BLaER1 treated with 17β-estradiol and CSF1 and Interleukin-3, amounts not matched to agents 10 nM and 100 nM (cell line): ENCODE results near the gene ULBP1.
"Not testable (repeated sequence)": the region's sequence is repeated elsewhere in the genome, so short reads cannot be mapped to it uniquely, and the experiment has no call there.

Source experiments
- H3K27ac ChIP-seq, 11 experiments: shearing (Covaris generic); formaldehyde crosslinking; 2 replicates each; pipeline ENCODE4 v1.8.1; 2022
- H3K27me3 ChIP-seq, 11 experiments: shearing (Covaris generic); formaldehyde crosslinking; 2 replicates each; pipeline ENCODE4 v1.8.1; 2022
- H3K36me3 ChIP-seq, 11 experiments: shearing (Covaris generic); formaldehyde crosslinking; 2 replicates each; pipeline ENCODE4 v1.8.1; 2022
- H3K4me1 ChIP-seq, 10 experiments: shearing (Covaris generic); formaldehyde crosslinking; 2 replicates each; pipeline ENCODE4 v1.8.1; 2022
- H3K4me2 ChIP-seq, 11 experiments: shearing (Covaris generic); formaldehyde crosslinking; 2 replicates each; pipeline ENCODE4 v1.8.1; 2022
- H3K4me3 ChIP-seq, 10 experiments: shearing (Covaris generic); formaldehyde crosslinking; 2 replicates each; pipeline ENCODE4 v1.8.1; 2022
- H3K9ac ChIP-seq, 11 experiments: shearing (Covaris generic); formaldehyde crosslinking; 2 replicates each; pipeline ENCODE4 v1.8.1; 2022
- H3K9me3 ChIP-seq, 11 experiments: shearing (Covaris generic); formaldehyde crosslinking; replicated peaks in 1 of 11; 2 replicates each; pipeline ENCODE4 v1.8.1; 2022
- H4K20me1 ChIP-seq, 11 experiments: shearing (Covaris generic); formaldehyde crosslinking; 2 replicates each; pipeline ENCODE4 v1.8.1; 2022
- Cebpa-rat ChIP-seq, 11 experiments: shearing (Covaris generic); IDR thresholded peaks; 2 replicates each; pipeline ENCODE4 v1.8.1; 2022

ULBP1 gene

DNA sequence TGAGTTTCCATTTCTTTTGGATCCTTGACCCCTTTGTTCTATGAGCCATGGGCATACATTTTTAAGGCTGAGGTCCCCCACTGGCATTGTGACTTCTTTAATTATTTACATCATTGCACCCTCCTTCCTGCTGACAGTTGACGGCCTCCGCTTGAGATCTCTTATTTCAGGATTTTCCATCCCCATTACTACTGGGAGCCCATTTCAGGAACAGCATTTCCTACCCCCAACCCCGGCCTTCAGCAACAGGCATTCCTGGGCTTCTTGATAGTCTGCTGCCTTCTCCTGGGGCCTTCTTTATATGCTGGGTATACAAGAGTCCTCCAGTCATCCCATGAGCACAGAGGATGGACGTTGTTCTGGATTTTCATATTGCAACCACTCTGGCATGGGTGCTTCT is 3.8 kb downstream of the ULBP1 start:
- Histone ChIP-seq H3K36me3 (no peaks in the 10 kb centered on the region), H3K4me2 (no peak overlapping the region), H3K4me3 (no peak overlapping the region), H3K27ac (no peak overlapping the region), H3K9ac (no peak overlapping the region), H3K4me1 (peaks cover 19 to 29% (median 25%) of the 10 kb centered on the region in 10 experiments), H4K20me1 (peaks cover 0 to 35% (median 19%) of the 10 kb centered on the region in 11 experiments; a peak in 18 of 22 replicates), H3K9me3 (peaks cover 0 to 9% (median 0%) of the 10 kb centered on the region in 11 experiments; a peak in 6 of 22 replicates), H3K27me3 (peaks cover 49 to 86% (median 81%) of the 10 kb centered on the region in 11 experiments)
- no peak for TF ChIP-seq Cebpa-rat (IDR thresholded peaks at IDR 0.05)

DNA sequence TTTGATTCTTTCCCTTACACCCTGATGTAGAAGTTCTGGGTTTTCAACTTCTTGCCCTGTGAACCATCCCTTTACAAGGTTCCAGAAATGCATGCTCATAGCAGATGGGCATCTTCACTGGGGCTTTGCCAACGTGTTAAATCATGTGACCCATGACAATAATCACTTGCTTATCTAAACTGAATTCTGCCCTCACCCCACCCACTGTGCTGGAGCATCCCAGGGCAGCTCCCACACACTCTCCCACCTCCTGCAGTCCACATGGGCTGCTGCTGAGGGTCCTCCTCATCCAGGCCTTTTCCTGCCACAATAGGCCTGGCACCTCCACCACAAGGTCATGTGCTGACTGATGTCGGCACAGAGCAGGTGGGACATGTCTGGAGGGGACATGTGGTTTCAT is 4.3 kb downstream of the ULBP1 start:
- H3K27me3 ChIP-seq = peaks cover 45 to 82% (median 77%) of the 10 kb centered on the region in 11 experiments
- not testable (repeated sequence) for H3K4me2 ChIP-seq, H3K9ac ChIP-seq, H3K4me3 ChIP-seq, H3K9me3 ChIP-seq, H3K27ac ChIP-seq, H3K36me3 ChIP-seq
- peaks cover 15 to 25% (median 22%) of the 10 kb centered on the region in 10 experiments for H3K4me1 ChIP-seq
- peaks cover 0 to 35% (median 19%) of the 10 kb centered on the region in 11 experiments; a peak in 18 of 22 replicates for H4K20me1 ChIP-seq

- H3K4me2 ChIP-seq, H3K4me3 ChIP-seq, H3K27ac ChIP-seq, H3K36me3 ChIP-seq, H3K9me3 ChIP-seq, H3K9ac ChIP-seq: not testable (repeated sequence)
- Histone ChIP-seq H3K27me3 (peaks cover 42 to 73% (median 68%) of the 10 kb centered on the region in 11 experiments), H4K20me1 (peaks cover 0 to 34% (median 19%) of the 10 kb centered on the region in 11 experiments; a peak in 18 of 22 replicates), H3K4me1 (peaks cover 13 to 18% (median 17%) of the 10 kb centered on the region in 10 experiments)
Observed at GRCh38 chr6:149968909-149969308, 5.2 kb downstream of the ULBP1 start.

DNA sequence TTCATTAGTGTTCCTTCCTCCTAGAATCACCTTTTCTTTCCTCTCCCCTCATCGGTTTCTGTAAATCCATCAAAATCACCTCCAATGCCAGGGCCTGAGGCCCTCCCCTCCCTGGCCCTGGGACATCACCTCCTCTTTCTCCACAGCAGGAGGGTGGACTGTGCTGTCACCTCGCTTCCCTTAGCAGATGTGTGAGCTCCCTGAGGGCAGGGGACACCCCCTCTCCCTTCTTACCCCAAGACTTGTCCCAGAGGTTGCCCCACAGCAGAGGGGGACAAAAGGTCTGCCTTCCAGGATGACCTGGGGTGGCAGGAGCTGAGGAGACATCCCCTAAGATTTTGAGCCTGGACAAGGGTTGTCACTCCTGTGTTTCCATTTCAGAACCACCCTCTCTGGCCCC is 5.9 kb downstream of the ULBP1 start:
- no peak overlapping the region for H3K27ac ChIP-seq
- H3K9me3 ChIP-seq = peaks cover 0 to 5% (median 0%) of the 10 kb centered on the region in 11 experiments; a peak in 6 of 22 replicates
- no peak for TF ChIP-seq Cebpa-rat (IDR thresholded peaks at IDR 0.05)
- peaks cover 6 to 11% (median 10%) of the 10 kb centered on the region in 10 experiments for H3K4me1 ChIP-seq
- H3K4me2 ChIP-seq = no peak overlapping the region
- no peak overlapping the region for H3K9ac ChIP-seq
- peaks cover 0 to 27% (median 12%) of the 10 kb centered on the region in 11 experiments; a peak in 18 of 22 replicates for H4K20me1 ChIP-seq
- H3K27me3 ChIP-seq = peaks cover 35 to 66% (median 61%) of the 10 kb centered on the region in 11 experiments
- H3K36me3 ChIP-seq = no peaks in the 10 kb centered on the region
- H3K4me3 ChIP-seq = no peak overlapping the region

DNA sequence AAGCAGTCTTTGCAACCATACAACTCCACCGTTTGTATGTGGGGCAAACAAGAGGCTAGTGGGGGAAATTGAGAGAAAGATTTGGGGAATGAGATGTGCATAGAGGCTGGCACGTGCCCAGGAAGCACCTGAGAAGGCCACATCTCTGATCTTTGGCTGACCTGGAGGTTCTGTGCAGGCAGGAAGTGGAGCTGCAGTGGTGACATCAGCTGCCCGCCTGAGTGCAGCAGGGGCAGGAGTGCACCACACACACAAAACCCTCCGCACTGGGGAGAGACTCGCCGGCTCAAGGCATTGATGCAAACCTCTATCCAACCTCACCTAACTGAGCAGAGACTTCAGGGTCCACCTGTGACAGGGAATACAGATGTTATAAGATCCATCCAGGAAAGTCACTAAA is 10.7 kb downstream of the ULBP1 start:
- not testable (repeated sequence) for H3K4me3 ChIP-seq, H3K27ac ChIP-seq, H4K20me1 ChIP-seq, H3K9ac ChIP-seq, H3K4me1 ChIP-seq, H3K4me2 ChIP-seq, H3K36me3 ChIP-seq, H3K9me3 ChIP-seq
- peaks cover 5 to 49% (median 26%) of the 10 kb centered on the region in 11 experiments; a peak in 20 of 22 replicates for H3K27me3 ChIP-seq

DNA sequence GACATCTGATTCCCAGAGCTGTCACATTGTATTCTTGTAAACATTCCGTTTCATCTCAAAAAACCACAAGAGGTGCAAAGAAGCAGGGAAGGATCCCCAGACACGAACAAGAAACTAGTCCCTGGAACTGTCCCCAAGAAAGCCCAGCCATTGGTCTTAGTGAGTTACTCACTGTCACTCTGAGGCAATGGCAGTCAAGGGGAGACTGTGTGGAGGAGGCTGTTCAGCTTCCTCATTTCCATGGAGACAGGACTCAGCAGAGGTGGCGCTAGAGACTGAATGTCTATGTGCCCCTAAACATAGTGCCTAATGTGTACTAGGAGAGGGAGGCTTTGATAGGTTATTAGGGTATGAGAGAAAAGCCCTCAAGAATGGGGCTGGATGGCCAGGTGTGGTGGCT is 11.1 kb downstream of the ULBP1 start:
- no peaks in the 10 kb centered on the region for H3K4me1 ChIP-seq
- TF ChIP-seq Cebpa-rat (IDR thresholded peaks at IDR 0.05) = no peak
- no peak overlapping the region for H3K4me2 ChIP-seq
- H3K36me3 ChIP-seq = no peaks in the 10 kb centered on the region
- H3K9me3 ChIP-seq = no peaks in the 10 kb centered on the region
- H3K27me3 ChIP-seq = peaks cover 3 to 45% (median 23%) of the 10 kb centered on the region in 11 experiments; a peak in 17 of 22 replicates
- no peaks in the 10 kb centered on the region; a peak in 1 of 22 replicates for H4K20me1 ChIP-seq
- no peak overlapping the region for H3K27ac ChIP-seq
- H3K4me3 ChIP-seq = no peak overlapping the region
- H3K9ac ChIP-seq = no peak overlapping the region

DNA sequence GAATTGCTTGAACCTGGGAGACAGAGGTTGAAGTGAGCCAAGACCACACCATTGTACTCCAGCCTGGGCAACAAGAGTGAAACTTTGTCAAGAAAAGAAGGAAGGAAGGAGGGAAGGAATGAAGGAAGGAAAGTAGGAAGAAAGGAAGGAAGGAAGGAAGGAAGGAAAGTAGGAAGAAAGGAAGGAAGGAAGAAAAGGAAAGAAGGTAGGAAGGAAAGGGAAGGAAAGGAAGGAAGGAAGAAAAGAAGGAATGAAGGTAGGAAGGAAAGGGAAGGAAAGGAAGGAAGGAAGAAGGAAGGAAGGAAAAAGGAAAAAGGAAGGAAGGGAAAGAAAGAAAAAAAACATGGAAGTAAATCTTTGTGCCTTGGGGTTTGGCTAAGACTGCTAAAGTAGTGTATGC is 11.7 kb downstream of the ULBP1 start:
- Histone ChIP-seq H3K9me3 (no peaks in the 10 kb centered on the region), H3K9ac (no peak overlapping the region), H3K27me3 (peaks cover 0 to 39% (median 18%) of the 10 kb centered on the region in 11 experiments; a peak in 13 of 22 replicates), H4K20me1 (no peaks in the 10 kb centered on the region; a peak in 1 of 22 replicates), H3K27ac (no peak overlapping the region), H3K36me3 (no peaks in the 10 kb centered on the region), H3K4me2 (no peak overlapping the region), H3K4me1 (no peaks in the 10 kb centered on the region), H3K4me3 (no peak overlapping the region)
- no peak for TF ChIP-seq Cebpa-rat (IDR thresholded peaks at IDR 0.05)

GRCh38 chr6:149977221-149977620 is 13.5 kb downstream of the ULBP1 start:
- Histone ChIP-seq H3K4me3 (no peak overlapping the region), H4K20me1 (peaks cover 0 to 10% (median 0%) of the 10 kb centered on the region in 11 experiments; a peak in 2 of 22 replicates), H3K9me3 (no peaks in the 10 kb centered on the region), H3K4me2 (no peak overlapping the region), H3K9ac (no peak overlapping the region), H3K27me3 (peaks cover 16 to 46% (median 30%) of the 10 kb centered on the region in 11 experiments), H3K4me1 (no peaks in the 10 kb centered on the region), H3K27ac (no peak overlapping the region), H3K36me3 (no peaks in the 10 kb centered on the region)
- no peak for TF ChIP-seq Cebpa-rat (IDR thresholded peaks at IDR 0.05)

DNA sequence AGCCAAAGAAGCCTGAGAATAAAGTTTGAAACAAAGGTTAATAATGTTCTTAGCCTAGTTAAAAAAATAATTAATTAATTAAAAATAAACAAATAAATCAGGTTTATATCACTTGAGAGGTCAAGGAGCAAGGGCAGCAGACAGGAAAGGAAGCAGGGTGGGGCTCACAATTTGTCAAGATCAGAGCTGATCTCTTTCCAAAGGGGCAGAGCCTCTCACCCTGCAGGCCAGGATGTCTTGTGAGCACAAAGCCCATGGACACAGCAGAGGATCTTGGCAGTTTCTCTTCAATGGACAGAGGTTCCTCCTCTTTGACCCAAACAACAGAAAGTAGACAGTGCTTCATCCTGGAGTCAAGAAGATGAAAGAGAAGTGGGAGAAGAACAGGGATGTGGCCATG is 14.9 kb downstream of the ULBP1 start:
- no peaks in the 10 kb centered on the region for H3K36me3 ChIP-seq
- H3K9ac ChIP-seq = no peak overlapping the region
- no peak for TF ChIP-seq Cebpa-rat (IDR thresholded peaks at IDR 0.05)
- no peak overlapping the region for H3K4me3 ChIP-seq
- H3K27ac ChIP-seq = no peak overlapping the region
- H3K9me3 ChIP-seq = no peaks in the 10 kb centered on the region
- no peak overlapping the region for H3K4me2 ChIP-seq
- peaks cover 0 to 10% (median 0%) of the 10 kb centered on the region in 11 experiments; a peak in 3 of 22 replicates for H4K20me1 ChIP-seq
- no peaks in the 10 kb centered on the region for H3K4me1 ChIP-seq
- peaks cover 29 to 60% (median 41%) of the 10 kb centered on the region in 11 experiments for H3K27me3 ChIP-seq

- no peak for TF ChIP-seq Cebpa-rat (IDR thresholded peaks at IDR 0.05)
- Histone ChIP-seq H3K36me3 (no peaks in the 10 kb centered on the region), H3K27me3 (peaks cover 36 to 67% (median 48%) of the 10 kb centered on the region in 11 experiments), H3K27ac (no peak overlapping the region), H3K4me2 (no peak overlapping the region), H4K20me1 (peaks cover 0 to 10% (median 0%) of the 10 kb centered on the region in 11 experiments; a peak in 4 of 22 replicates), H3K9ac (no peak overlapping the region), H3K4me1 (no peaks in the 10 kb centered on the region), H3K4me3 (no peak overlapping the region), H3K9me3 (no peaks in the 10 kb centered on the region)
Observed at GRCh38 chr6:149979293-149979692, 15.6 kb downstream of the ULBP1 start.
